OCI-LY3 (cell line): Measurements from ENCODE around the gene TUBB.

Source experiments
- H2AFZ ChIP-seq: fragments of 200-600, 300-600 bp; shearing (Covaris generic); 2 replicates; pipeline ENCODE4 v1.6.0; 2014; ENCODE audit warnings: antibody characterized with exemption, low read depth, low read length
- H3K27ac ChIP-seq: fragments of 200-600, 300-600 bp; sonication (generic); 2 replicates; pipeline ENCODE4 v1.5.1; 2014; ENCODE audit warnings: mild to moderate bottlenecking, low read length, moderate library complexity, mixed read lengths
- H3K27me3 ChIP-seq: fragments of 200-600, 300-600 bp; sonication (generic); 2 replicates; pipeline ENCODE4 v1.6.1; 2014; ENCODE audit warnings: low read depth, low read length, mixed read lengths
- H3K36me3 ChIP-seq: fragments of 200-600, 300-600 bp; sonication (generic); replicated peaks from 2 replicates; pipeline ENCODE3; 2014; ENCODE audit warnings: low read depth, low read length, mixed read lengths
- H3K4me1 ChIP-seq: fragments of 300-600, 200-600 bp; sonication (generic); 2 replicates; pipeline ENCODE4 v1.6.1; 2014; ENCODE audit warnings: low read length, mixed read lengths
- H3K4me2 ChIP-seq: fragments of 200-600, 300-600 bp; sonication (generic); 2 replicates; pipeline ENCODE4 v1.6.1; 2014; ENCODE audit warnings: low read length, mixed read lengths
- H3K4me3 ChIP-seq: fragments of 300-600, 200-600 bp; sonication (generic); 2 replicates; pipeline ENCODE4 v1.5.1; 2014; ENCODE audit warnings: antibody characterized with exemption, mild to moderate bottlenecking, low read length, moderate library complexity
- H3K79me2 ChIP-seq: fragments of 300-600, 200-600 bp; shearing (Covaris generic); 2 replicates; pipeline ENCODE4 v1.6.1; 2014; ENCODE audit warnings: mild to moderate bottlenecking, low read length, mixed read lengths
- H3K9ac ChIP-seq: fragments of 300-600, 200-600 bp; shearing (Covaris generic); 2 replicates; pipeline ENCODE4 v1.6.0; 2014; ENCODE audit warnings: mild to moderate bottlenecking, low read length, moderate library complexity
- H3K9me3 ChIP-seq: fragments of 200-600, 300-600 bp; shearing (Covaris generic); 2 replicates; pipeline ENCODE4 v1.6.1; 2014; ENCODE audit warnings: low read length, mixed read lengths; ENCODE audit not compliant: insufficient read depth
- H4K20me1 ChIP-seq: fragments of 200-600, 300-600 bp; sonication (generic); 2 replicates; pipeline ENCODE4 v1.6.1; 2016; ENCODE audit warnings: low read length, mixed read lengths; ENCODE audit not compliant: insufficient read depth
- CTCF ChIP-seq: fragments of 200-600, 300-600 bp; sonication (generic); IDR thresholded peaks from 2 replicates; pipeline ENCODE4 v1.5.1; 2014; ENCODE audit warnings: antibody characterized with exemption, low read length, low read depth
- EZH2phosphoT487 ChIP-seq: fragments of 200-600 bp; shearing (Covaris generic); IDR thresholded peaks from 2 replicates; pipeline ENCODE4 v1.6.1; 2018; ENCODE audit warnings: antibody characterized with exemption, mixed run types, low read depth

Gene TUBB

GRCh38 chr6:30689022-30689865, 30.9 kb upstream of the TUBB start:
- no peak overlapping the region for H3K9ac ChIP-seq
- H3K36me3 ChIP-seq, result no peaks in the 10 kb centered on the region
- H3K9me3 ChIP-seq, result no peaks in the 10 kb centered on the region
- H4K20me1 ChIP-seq, result no peaks in the 10 kb centered on the region
- no peak for TF ChIP-seq CTCF
- no peak for TF ChIP-seq EZH2phosphoT487
- H3K27me3 ChIP-seq, result no peaks in the 10 kb centered on the region
- peak overlapping the region; percentile 87 for H3K4me2 ChIP-seq
- H3K4me1 ChIP-seq, result peaks cover 30% of the 10 kb centered on the region
- H2AFZ ChIP-seq, result no peak overlapping the region
- H3K4me3 ChIP-seq, result no peak overlapping the region
- H3K79me2 ChIP-seq, result peaks cover 22% of the 10 kb centered on the region
- no peak overlapping the region for H3K27ac ChIP-seq

- Histone ChIP-seq H3K36me3 (no peaks in the 10 kb centered on the region), H3K79me2 (peaks cover 14% of the 10 kb centered on the region), H3K4me1 (peaks cover 28% of the 10 kb centered on the region), H3K9me3 (no peaks in the 10 kb centered on the region), H3K9ac (peak overlapping the region; percentile 75), H3K27me3 (no peaks in the 10 kb centered on the region), H4K20me1 (no peaks in the 10 kb centered on the region), H3K27ac (no peak overlapping the region), H2AFZ (no peak overlapping the region), H3K4me3 (peak overlapping the region; percentile 94), H3K4me2 (peak overlapping the region; percentile 87)
- TF ChIP-seq EZH2phosphoT487 (no peak), CTCF (no peak)
Measured at GRCh38 chr6:30689985-30690384, 30.2 kb upstream of the TUBB start.

GRCh38 chr6:30690403-30691207, 29.5 kb upstream of the TUBB start, which contains the start of gene NRM:
Gene NRM (minus strand): TSS chr6:30690984. CDS start chr6:30690974, 10 bp downstream.
- Histone ChIP-seq H2AFZ (peak within 1 kb of the TSS; percentile 83), H3K79me2 (peaks cover 8% of the 10 kb centered on the region), H3K27ac (peak within 1 kb of the TSS; percentile 43)

More at GRCh38 chr6:30690403-30691207, 29.5 kb upstream of the TUBB start, which contains the start of gene NRM:
- TF ChIP-seq EZH2phosphoT487 (no peak), CTCF (no peak)
- peaks cover 27% of the 10 kb centered on the region for H3K4me1 ChIP-seq
- H3K4me3 ChIP-seq, result peak within 1 kb of the TSS; percentile 94
- peak within 1 kb of the TSS; percentile 75 for H3K9ac ChIP-seq
- H3K36me3 ChIP-seq, result no peaks in the 10 kb centered on the region
- H3K4me2 ChIP-seq, result peak within 1 kb of the TSS; percentile 87
- no peaks in the 10 kb centered on the region for H3K9me3 ChIP-seq
- no peaks in the 10 kb centered on the region for H3K27me3 ChIP-seq
- no peaks in the 10 kb centered on the region for H4K20me1 ChIP-seq
